GM12891 (cell line): ENCODE measurements around the gene CPHXL.

Experiments
- DNase-seq: peaks from one replicate; pipeline ENCODE4 v3.0.0; 2011; ENCODE audit warnings: low spot score; ENCODE audit not compliant: insufficient read length
- FAIRE-seq: peaks from 2 replicates; lab custom pipeline; 2011; peaks lifted over from hg19 to GRCh38; lab: Jason Lieb, UNC
- PAX5 ChIP-seq: IDR thresholded peaks from 2 replicates; pipeline ENCODE4 v1.6.1; 2011; ENCODE audit warnings: low read length, moderate library complexity, mild to moderate bottlenecking; ENCODE audit not compliant: insufficient read depth, severe bottlenecking
- POLR2A ChIP-seq: IDR thresholded peaks from 2 replicates; pipeline ENCODE4 v1.6.1; 2011; ENCODE audit warnings: low read depth, low read length, control low read depth
- POLR2AphosphoS5 ChIP-seq: IDR thresholded peaks from 2 replicates; pipeline ENCODE4 v1.6.1; 2011; ENCODE audit warnings: low read depth, low read length, control low read depth
- POU2F2 ChIP-seq: IDR thresholded peaks from 2 replicates; pipeline ENCODE4 v1.6.1; 2011; ENCODE audit warnings: low read depth, mild to moderate bottlenecking, control low read depth, low read length, moderate library complexity
- SPI1 ChIP-seq: IDR thresholded peaks from 2 replicates; pipeline ENCODE4 v1.6.1; 2011; ENCODE audit warnings: low read depth, low read length, control low read depth
- TAF1 ChIP-seq: IDR thresholded peaks from 2 replicates; pipeline ENCODE4 v1.6.1; 2011; ENCODE audit warnings: low read depth, low read length, control low read depth

CPHXL gene

GRCh38 chr16:75667503-75667902 is 58.8 kb downstream of the CPHXL start:
- FAIRE-seq (no peak), DNase-seq (no peak)
- TF ChIP-seq POU2F2 (no peak), POLR2A (no peak), SPI1 (no peak), PAX5 (no peak), TAF1 (no peak), POLR2AphosphoS5 (no peak)
